K562 (cell line): ENCODE measurements around the gene HECW1. TPM values are rescaled to one million over a fixed set of nuclear protein-coding genes. Genes with fewer than 3 reads are reported as not detected.

ENCODE experiments used
- ATAC-seq: fragments of 200-7000 bp; cut with Tn5 transposase; 3 replicates; pipeline ENCODE4 v1.9.1; 2020; ENCODE audit warnings: moderate library complexity
- BruUV-seq: library from RNA; stranded (reverse); fragments of 400-500 nt; replicated peaks from 2 replicates; lab custom pipeline; 2021; lab: Mats Ljungman, UMichigan
- CTCF ChIA-PET: fragments of 300-600 bp; formaldehyde crosslinking; extraction: SDS; loops from one replicate; lab custom pipeline; 2021; ENCODE audit warnings: low intra/inter-chr PET ratio; lab: Yijun Ruan, JAX
- POLR2A ChIA-PET: fragments of 300-600, 350-650 bp; sonication (Branson Sonifier 250); formaldehyde crosslinking; extraction: SDS; loops from one replicate; lab custom pipeline; 2021; ENCODE audit warnings: antibody characterized with exemption, inconsistent platforms; lab: Yijun Ruan, JAX
- DNase-seq, 4 experiments: peaks; one replicate each; pipeline versions ENCODE4 v3.0.0 to v3.0.0-alpha.2; 2011 to 2018; ENCODE audit warnings: low spot score in 3 of 4, mixed read lengths in 3 of 4; ENCODE audit errors: extremely low read depth in 1 of 4
- FAIRE-seq: peaks from 2 replicates; lab custom pipeline; 2011; peaks lifted over from hg19 to GRCh38; lab: Jason Lieb, UNC
- H2AFZ ChIP-seq: 2 replicates; pipeline ENCODE4 v1.6.0; 2011; ENCODE audit warnings: low read depth, low read length, control low read depth, inconsistent platforms
- H3K27ac ChIP-seq: fragments of 200-600 bp; 3 replicates; pipeline ENCODE4 v1.8.0; 2011; ENCODE audit warnings: low read depth, mild to moderate bottlenecking, control low read depth, inconsistent platforms, low read length, moderate library complexity, mixed read lengths; ENCODE audit errors: extremely low read depth
- H3K27me3 ChIP-seq, 2 experiments: fragments of 300-600 bp in 1 of 2; 2 replicates in 1 of 2; 3 replicates in 1 of 2; pipeline versions ENCODE4 v1.6.0 to v1.8.0; 2011; ENCODE audit warnings: inconsistent platforms in 2 of 2, low read length in 2 of 2, mild to moderate bottlenecking in 1 of 2, mixed read lengths in 1 of 2, moderate library complexity in 1 of 2; ENCODE audit not compliant: control insufficient read depth in 2 of 2, insufficient read depth in 2 of 2
- H3K36me3 ChIP-seq: fragments of 300-600 bp; 3 replicates; pipeline ENCODE4 v1.8.0; 2011; ENCODE audit warnings: mild to moderate bottlenecking, low read length, inconsistent platforms; ENCODE audit not compliant: control insufficient read depth, insufficient read depth
- H3K4me1 ChIP-seq, 2 experiments: fragments of 200-600 bp in 1 of 2; replicated peaks in 1 of 2; 2 replicates in 1 of 2; 3 replicates in 1 of 2; pipeline versions ENCODE4 v1.5.1 to v1.8.0; 2011; ENCODE audit warnings: inconsistent platforms in 2 of 2, low read length in 2 of 2, mild to moderate bottlenecking in 1 of 2, mixed read lengths in 1 of 2, moderate library complexity in 1 of 2; ENCODE audit not compliant: control insufficient read depth in 2 of 2, insufficient read depth in 2 of 2
- H3K4me2 ChIP-seq: 2 replicates; pipeline ENCODE4 v1.6.1; 2011; ENCODE audit warnings: low read length, control low read depth, inconsistent platforms, mixed read lengths; ENCODE audit not compliant: insufficient read depth
- H3K4me3 ChIP-seq: fragments of 200-600 bp; sonication (generic), shearing (Covaris generic); 2 replicates; pipeline ENCODE4 v1.5.1; 2016; ENCODE audit warnings: control low read depth, inconsistent platforms
- H3K79me2 ChIP-seq: fragments of 200-600 bp; 3 replicates; pipeline ENCODE4 v1.8.0; 2011; ENCODE audit warnings: low read length, inconsistent platforms; ENCODE audit not compliant: control insufficient read depth, insufficient read depth
- H3K9ac ChIP-seq, 2 experiments: 2 replicates each; pipeline versions ENCODE4 v1.6.0 to v1.6.1; 2011; ENCODE audit warnings: low read depth in 2 of 2, low read length in 2 of 2, control low read depth in 1 of 2, inconsistent platforms in 1 of 2, mild to moderate bottlenecking in 1 of 2, mixed read lengths in 1 of 2; ENCODE audit not compliant: insufficient read depth in 1 of 2
- H3K9me1 ChIP-seq: one replicate; pipeline ENCODE4 v1.6.0; 2011; ENCODE audit warnings: inconsistent platforms, mild to moderate bottlenecking, low read length, moderate library complexity; ENCODE audit not compliant: control insufficient read depth, insufficient read depth
- H3K9me3 ChIP-seq: replicated peaks from 2 replicates; pipeline ENCODE4 v1.5.1; 2011; ENCODE audit warnings: low read depth, low read length, inconsistent platforms; ENCODE audit not compliant: control insufficient read depth, insufficient read depth
- H4K20me1 ChIP-seq: replicated peaks from 2 replicates; pipeline ENCODE4 v1.6.1; 2011; ENCODE audit warnings: low read length, inconsistent platforms, mixed read lengths; ENCODE audit not compliant: control insufficient read depth, insufficient read depth
- CTBP1 ChIP-seq: fragments of 450-650 bp; IDR thresholded peaks from 2 replicates; pipeline ENCODE4 v1.6.1; 2016; ENCODE audit warnings: borderline replicate concordance
- HDAC2 ChIP-seq: fragments of 450-650 bp; IDR thresholded peaks from 2 replicates; pipeline ENCODE4 v1.6.1; 2016; ENCODE audit warnings: mild to moderate bottlenecking
- MCM5 ChIP-seq: fragments of 450-650 bp; IDR thresholded peaks from 2 replicates; pipeline ENCODE4 v1.6.1; 2016; ENCODE audit warnings: low read depth
- NEUROD1 ChIP-seq: fragments of 150-350 bp; IDR thresholded peaks from 2 replicates; pipeline ENCODE4 v1.6.1; 2014; ENCODE audit warnings: borderline replicate concordance, low read length, low read depth; ENCODE audit not compliant: partially characterized antibody
- POU5F1 ChIP-seq: fragments of 150-350 bp; IDR thresholded peaks from 2 replicates; pipeline ENCODE4 v1.6.1; 2014; ENCODE audit warnings: borderline replicate concordance, low read length, low read depth, mild to moderate bottlenecking; ENCODE audit not compliant: partially characterized antibody
- PTTG1 ChIP-seq: fragments of 450-650 bp; IDR thresholded peaks from 2 replicates; pipeline ENCODE4 v1.6.1; 2016; ENCODE audit warnings: low read depth, mild to moderate bottlenecking, missing genetic modification characterization, missing compliant biosample characterization
- RBM34 ChIP-seq: fragments of 200-400 bp; formaldehyde crosslinking; IDR thresholded peaks from 2 replicates; pipeline ENCODE4 v1.6.1; 2018; ENCODE audit warnings: low read length, borderline replicate concordance; ENCODE audit not compliant: insufficient read depth
- RBM39 ChIP-seq: fragments of 200-400 bp; formaldehyde crosslinking; optimal IDR thresholded peaks from 2 replicates; pipeline ENCODE3; 2018; ENCODE audit warnings: low read depth, low read length
- TCFL5 ChIP-seq: fragments of 250-450 bp; sonication (Bioruptor Pico); conservative IDR thresholded peaks from 2 replicates; pipeline ENCODE4 v1.6.1; 2021; ENCODE audit warnings: mild to moderate bottlenecking, moderate library complexity, matching md5 sums
- ZEB2 ChIP-seq: fragments of 450-650 bp; IDR thresholded peaks from 2 replicates; pipeline ENCODE4 v1.6.1; 2016
- ZNF143 ChIP-seq: sonication (generic); formaldehyde crosslinking; IDR thresholded peaks from 2 replicates; pipeline ENCODE4 v1.9.0; 2022; ENCODE audit warnings: mild to moderate bottlenecking, missing genetic modification reagents
- ZNF232 ChIP-seq: sonication (generic); formaldehyde crosslinking; IDR thresholded peaks from 2 replicates; pipeline ENCODE4 v1.8.0; 2022; ENCODE audit warnings: mild to moderate bottlenecking, missing genetic modification reagents
- ZNF253 ChIP-seq: fragments of 250-450 bp; sonication (Bioruptor Pico); conservative IDR thresholded peaks from 2 replicates; pipeline ENCODE4 v1.6.1; 2021; ENCODE audit warnings: mild to moderate bottlenecking
- WGBS: fragments of 100-300 bp; shearing (Covaris generic); methylation state at CpG from one replicate; pipeline ENCODE4 v1.1.6; 2016; ENCODE audit warnings: low coverage, mixed read lengths; ENCODE audit not compliant: insufficient coverage; ENCODE audit errors: missing lambda C conversion rate; 5-methylcytosine and 5-hydroxymethylcytosine counted together
- in situ Hi-C: fragments of 300-500 bp; cut with MboI; formaldehyde crosslinking; loops from 4 replicates; pipeline ENCODE4 v1.15.0; 2018; ENCODE audit warnings: inconsistent platforms, mixed read lengths
- intact Hi-C: fragments of 100-400 bp; cut with micrococcal nuclease; formaldehyde crosslinking; loops from 2 replicates; pipeline ENCODE4 v1.14.2; 2022
- polyA plus RNA-seq, 8 experiments: library from polyadenylated mRNA; depleted of rRNA in 4 of 8; stranded (reverse) in 5 of 8; unstranded in 3 of 8; fragments of >200 nt; fragmentation: Nextera tagmentation in 2 of 8; fragmentation: Illumina TruSeq in 1 of 8; extraction: Ambion mirVana in 2 of 8; extraction: Trizol in 1 of 8; gene quantifications; 2 replicates each; pipeline versions ENCODE4 v1.2.1 to v1.2.3, GENCODE V29; 2011 to 2014; ENCODE audit warnings: inconsistent platforms in 1 of 8, missing spikeins in 1 of 8
- total RNA-seq, 7 experiments: library from RNA; depleted of rRNA in 6 of 7; stranded (reverse); fragments of >200 nt in 6 of 7; fragmentation: Illumina TruSeq in 2 of 7; extraction: Trizol in 2 of 7; gene quantifications; 2 replicates each; pipeline versions ENCODE4 v1.2.1 to v1.2.3, GENCODE V29; 2011 to 2021; ENCODE audit warnings: low replicate concordance in 1 of 7
- TF ChIP-seq, protein P1 (sequence below): sonication (generic); formaldehyde crosslinking; IDR thresholded peaks from 2 replicates; pipeline ENCODE4 v1.9.0; 2022; ENCODE audit warnings: mild to moderate bottlenecking, missing genetic modification reagents
- TF ChIP-seq, protein P2 (sequence below), 2 experiments: fragments of 450-650 bp; conservative IDR thresholded peaks; 2 replicates each; pipeline ENCODE4 v1.6.1; 2017; ENCODE audit warnings: mild to moderate bottlenecking in 2 of 2, moderate library complexity in 2 of 2

HECW1 gene
- total and polyA plus RNA-seq, 9 of the 15 experiments (the other 6 are each of a cell fraction or from before 2014, with no cell fraction given): 0.07 to 0.31 (median 0.13) TPM; not detected in 4

DNA sequence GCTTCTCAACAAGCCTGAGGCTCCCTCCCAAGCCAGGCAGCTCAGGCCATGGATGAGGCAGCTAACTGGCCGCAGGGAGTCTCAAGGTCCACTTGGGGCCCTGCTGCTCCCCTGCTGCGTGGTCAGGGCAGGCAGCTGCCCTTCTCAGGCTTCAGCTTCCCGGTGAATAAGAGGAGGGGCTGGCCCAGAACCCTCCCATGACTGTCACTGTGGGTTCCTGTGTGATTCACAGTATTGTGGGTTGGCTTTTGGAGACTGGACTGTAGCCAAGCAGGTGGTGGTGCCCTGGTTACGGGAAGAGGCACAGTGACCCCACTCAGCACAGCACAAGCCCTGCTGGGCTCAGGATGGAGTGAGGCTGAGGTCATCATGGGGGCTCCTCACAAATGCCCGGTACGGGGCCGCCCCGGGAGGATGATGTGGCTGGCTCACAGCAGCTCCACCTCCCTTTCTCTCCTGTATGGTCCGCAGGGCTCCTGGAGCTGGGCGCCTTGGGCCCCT lies 189.8 kb downstream of the HECW1 start:
- H3K4me2 ChIP-seq: no peak overlapping the region

DNA sequence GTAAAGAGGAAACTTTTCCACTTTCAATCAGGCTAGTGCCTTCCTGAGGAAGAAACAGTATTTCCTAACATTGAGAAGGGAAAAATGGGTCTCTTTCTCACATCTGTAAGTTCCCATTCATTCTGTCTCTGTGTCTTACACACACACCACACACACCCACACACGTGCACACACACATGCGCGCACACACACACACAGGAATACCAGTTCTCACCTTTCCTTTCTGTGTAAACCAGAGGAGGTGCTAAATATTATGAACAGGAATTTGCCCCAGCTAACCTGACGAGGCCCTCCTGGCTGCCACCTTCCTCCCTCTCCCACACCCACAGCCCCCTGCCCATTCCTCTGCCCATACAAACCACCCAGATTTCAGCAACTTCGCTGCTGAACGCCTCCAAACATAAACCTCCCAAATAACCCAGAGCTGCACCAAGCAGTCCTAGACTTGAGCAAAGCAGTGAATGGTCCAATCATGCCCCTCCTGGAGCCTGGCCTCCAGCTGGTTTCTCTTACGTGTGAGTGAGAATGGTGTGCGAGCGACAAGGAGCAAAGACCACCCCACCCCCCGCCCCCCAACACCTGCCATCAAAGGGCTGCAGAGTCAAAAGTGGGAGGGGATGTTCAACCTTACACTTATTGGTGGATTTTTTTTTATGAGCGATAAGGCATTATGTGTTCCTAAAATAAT lies 190.5 kb downstream of the HECW1 start:
- DNase-seq (no peak), ATAC-seq (no peak), FAIRE-seq (no peak)
- Histone ChIP-seq H3K27ac (no peak overlapping the region), H2AFZ (no peak overlapping the region), H3K36me3 (no peaks in the 10 kb centered on the region), H3K4me2 (no peak overlapping the region), H3K4me3 (no peak overlapping the region), H3K9me1 (no peaks in the 10 kb centered on the region), H3K9me3 (no peaks in the 10 kb centered on the region), H4K20me1 (0 out of 2 replicates have a peak, but pooled peaks cover 4% of the 10 kb centered on the region), H3K4me1 (no peaks in the 10 kb centered on the region), H3K27me3 (peaks cover 2 to 46% of the 10 kb centered on the region in 2 experiments; a peak in 4 of 5 replicates), H3K79me2 (no peaks in the 10 kb centered on the region), H3K9ac (no peak overlapping the region)
- no TSS peak for BruUV-seq
- in situ Hi-C loops (no loop called here), intact Hi-C loops (no loop called here)
- WGBS: under 1% methylated on average over 11 of the region's 11 CpGs
- ChIA-PET CTCF (no interaction called here), POLR2A (no interaction called here)
- TF ChIP-seq HDAC2: no peak
- no peak for TF ChIP-seq RBM39
- TF ChIP-seq PTTG1 (tag): no peak
- TF ChIP-seq RBM34: no peak
- TF ChIP-seq, protein P1, sequence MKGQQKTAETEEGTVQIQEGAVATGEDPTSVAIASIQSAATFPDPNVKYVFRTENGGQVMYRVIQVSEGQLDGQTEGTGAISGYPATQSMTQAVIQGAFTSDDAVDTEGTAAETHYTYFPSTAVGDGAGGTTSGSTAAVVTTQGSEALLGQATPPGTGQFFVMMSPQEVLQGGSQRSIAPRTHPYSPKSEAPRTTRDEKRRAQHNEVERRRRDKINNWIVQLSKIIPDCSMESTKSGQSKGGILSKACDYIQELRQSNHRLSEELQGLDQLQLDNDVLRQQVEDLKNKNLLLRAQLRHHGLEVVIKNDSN (CRISPR knock-in tag): no peak
- TF ChIP-seq, protein P2, sequence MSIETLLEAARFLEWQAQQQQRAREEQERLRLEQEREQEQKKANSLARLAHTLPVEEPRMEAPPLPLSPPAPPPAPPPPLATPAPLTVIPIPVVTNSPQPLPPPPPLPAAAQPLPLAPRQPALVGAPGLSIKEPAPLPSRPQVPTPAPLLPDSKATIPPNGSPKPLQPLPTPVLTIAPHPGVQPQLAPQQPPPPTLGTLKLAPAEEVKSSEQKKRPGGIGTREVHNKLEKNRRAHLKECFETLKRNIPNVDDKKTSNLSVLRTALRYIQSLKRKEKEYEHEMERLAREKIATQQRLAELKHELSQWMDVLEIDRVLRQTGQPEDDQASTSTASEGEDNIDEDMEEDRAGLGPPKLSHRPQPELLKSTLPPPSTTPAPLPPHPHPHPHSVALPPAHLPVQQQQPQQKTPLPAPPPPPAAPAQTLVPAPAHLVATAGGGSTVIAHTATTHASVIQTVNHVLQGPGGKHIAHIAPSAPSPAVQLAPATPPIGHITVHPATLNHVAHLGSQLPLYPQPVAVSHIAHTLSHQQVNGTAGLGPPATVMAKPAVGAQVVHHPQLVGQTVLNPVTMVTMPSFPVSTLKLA (conservative IDR thresholded peaks at IDR 0.05): no peak
- TF ChIP-seq ZEB2: no peak
- TF ChIP-seq NEUROD1: no peak

More for the DNA sequence above, 189.8 kb downstream of the HECW1 start:
- no peaks in the 10 kb centered on the region for H3K36me3 ChIP-seq
- no peak overlapping the region for H3K9ac ChIP-seq
- no peak for FAIRE-seq
- 2% methylated on average over 10 of the region's 10 CpGs for WGBS
- intact Hi-C loops: no loop called here
- H3K4me1 ChIP-seq: no peaks in the 10 kb centered on the region
- no peaks in the 10 kb centered on the region for H3K9me1 ChIP-seq
- H3K79me2 ChIP-seq: no peaks in the 10 kb centered on the region
- no peaks in the 10 kb centered on the region for H3K9me3 ChIP-seq
- POLR2A ChIA-PET: interaction anchor here (0.5 kb wide), 1 partner anchor 374 kb away, joined by 4 read pairs; no protein-coding TSS in a partner anchor
- BruUV-seq: no TSS peak
- no peak overlapping the region for H2AFZ ChIP-seq
- no peak overlapping the region for H3K4me3 ChIP-seq
- CTCF ChIA-PET: no interaction called here
- H4K20me1 ChIP-seq: 0 out of 2 replicates have a peak, but pooled peaks cover 4% of the 10 kb centered on the region
- peaks cover 2 to 46% of the 10 kb centered on the region in 2 experiments; a peak in 4 of 5 replicates for H3K27me3 ChIP-seq
- TF ChIP-seq TCFL5 (CRISPR knock-in tag) (no peak), POU5F1 (no peak), ZNF232 (CRISPR knock-in tag) (no peak), ZNF253 (no peak), ZNF143 (no peak), MCM5 (no peak), CTBP1 (no peak)
- TF ChIP-seq, all 486 proteins: peak for 0
- DNase-seq: no peak
- in situ Hi-C loops: no loop called here
- H3K27ac ChIP-seq: no peak overlapping the region
- no peak; the same call in 1 of the 3 replicates for ATAC-seq
